GM10266 (cell line): ENCODE data around the gene SHMT2.

Experiments used
- DNase-seq: peaks from one replicate; pipeline ENCODE4 v3.0.0; 2012; ENCODE audit errors: extremely low spot score
- TF ChIP-seq, protein P1 (sequence below): IDR thresholded peaks from 2 replicates; pipeline ENCODE4 v1.5.1; 2012; ENCODE audit warnings: mild to moderate bottlenecking, low read depth; ENCODE audit not compliant: control insufficient read depth, insufficient read depth; ENCODE audit errors: missing control alignments

SHMT2 gene

DNA sequence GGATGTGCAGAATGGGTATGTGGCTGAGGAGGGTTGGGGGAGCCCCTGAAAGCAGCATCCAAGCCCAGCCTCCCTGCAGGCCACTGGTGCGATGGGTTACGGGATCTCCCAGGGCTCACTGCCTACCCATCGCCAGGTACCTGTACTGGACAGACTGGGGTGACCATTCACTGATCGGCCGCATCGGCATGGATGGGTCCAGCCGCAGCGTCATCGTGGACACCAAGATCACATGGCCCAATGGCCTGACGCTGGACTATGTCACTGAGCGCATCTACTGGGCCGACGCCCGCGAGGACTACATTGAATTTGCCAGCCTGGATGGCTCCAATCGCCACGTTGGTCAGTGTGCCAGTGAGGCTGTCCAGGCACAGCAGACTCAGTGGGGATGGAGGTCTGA is 31.2 kb upstream of the SHMT2 start:
- DNase-seq: no peak
- TF ChIP-seq, protein P1, sequence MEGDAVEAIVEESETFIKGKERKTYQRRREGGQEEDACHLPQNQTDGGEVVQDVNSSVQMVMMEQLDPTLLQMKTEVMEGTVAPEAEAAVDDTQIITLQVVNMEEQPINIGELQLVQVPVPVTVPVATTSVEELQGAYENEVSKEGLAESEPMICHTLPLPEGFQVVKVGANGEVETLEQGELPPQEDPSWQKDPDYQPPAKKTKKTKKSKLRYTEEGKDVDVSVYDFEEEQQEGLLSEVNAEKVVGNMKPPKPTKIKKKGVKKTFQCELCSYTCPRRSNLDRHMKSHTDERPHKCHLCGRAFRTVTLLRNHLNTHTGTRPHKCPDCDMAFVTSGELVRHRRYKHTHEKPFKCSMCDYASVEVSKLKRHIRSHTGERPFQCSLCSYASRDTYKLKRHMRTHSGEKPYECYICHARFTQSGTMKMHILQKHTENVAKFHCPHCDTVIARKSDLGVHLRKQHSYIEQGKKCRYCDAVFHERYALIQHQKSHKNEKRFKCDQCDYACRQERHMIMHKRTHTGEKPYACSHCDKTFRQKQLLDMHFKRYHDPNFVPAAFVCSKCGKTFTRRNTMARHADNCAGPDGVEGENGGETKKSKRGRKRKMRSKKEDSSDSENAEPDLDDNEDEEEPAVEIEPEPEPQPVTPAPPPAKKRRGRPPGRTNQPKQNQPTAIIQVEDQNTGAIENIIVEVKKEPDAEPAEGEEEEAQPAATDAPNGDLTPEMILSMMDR: no peak

DNA sequence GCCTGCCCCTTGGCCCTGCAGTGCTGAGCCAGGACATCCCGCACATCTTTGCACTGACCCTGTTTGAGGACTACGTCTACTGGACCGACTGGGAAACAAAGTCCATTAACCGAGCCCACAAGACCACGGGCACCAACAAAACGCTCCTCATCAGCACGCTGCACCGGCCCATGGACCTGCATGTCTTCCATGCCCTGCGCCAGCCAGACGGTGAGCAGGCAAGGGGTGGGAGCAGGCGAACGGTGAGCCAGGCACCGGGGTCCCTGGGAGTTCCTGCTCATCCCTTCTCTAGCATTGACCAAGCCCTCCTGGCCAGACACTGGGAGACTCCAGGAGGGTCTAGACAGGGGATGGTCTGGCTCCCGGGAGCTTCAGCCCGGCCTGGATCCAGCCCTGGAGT is 30.3 kb upstream of the SHMT2 start:
- TF ChIP-seq, protein P1: no peak
- no peak for DNase-seq

DNA sequence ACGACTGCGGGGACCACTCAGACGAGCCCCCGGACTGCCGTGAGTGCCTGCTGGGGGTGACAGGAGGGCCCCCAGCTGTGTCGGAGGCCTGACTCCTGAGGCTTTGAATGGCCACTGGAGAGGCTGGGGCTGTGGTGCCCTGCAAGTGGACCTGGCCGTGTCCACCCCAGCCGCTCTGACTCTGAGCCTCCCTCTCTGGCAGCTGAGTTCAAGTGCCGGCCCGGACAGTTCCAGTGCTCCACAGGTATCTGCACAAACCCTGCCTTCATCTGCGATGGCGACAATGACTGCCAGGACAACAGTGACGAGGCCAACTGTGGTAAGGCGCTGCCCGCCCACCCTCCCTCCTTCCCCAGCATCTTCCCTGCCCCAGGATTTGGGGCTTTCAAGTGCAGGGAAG is 29.0 kb upstream of the SHMT2 start:
- no peak for DNase-seq
- TF ChIP-seq, protein P1: no peak

DNA sequence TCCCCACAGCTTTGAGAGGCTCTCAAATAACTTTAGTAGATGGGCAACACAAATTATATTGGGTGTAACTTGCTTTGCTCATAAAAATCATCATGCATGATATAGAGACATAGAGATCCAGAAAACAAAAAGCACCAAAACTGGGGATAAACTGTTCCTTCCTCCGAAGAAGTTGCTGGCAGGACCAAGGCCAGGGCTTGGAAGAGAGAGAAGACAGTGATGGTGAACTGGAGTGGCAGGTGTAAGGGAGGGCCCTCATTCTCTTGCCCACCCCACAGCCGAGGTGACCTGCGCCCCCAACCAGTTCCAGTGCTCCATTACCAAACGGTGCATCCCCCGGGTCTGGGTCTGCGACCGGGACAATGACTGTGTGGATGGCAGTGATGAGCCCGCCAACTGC is 28.3 kb upstream of the SHMT2 start:
- DNase-seq: no peak
- TF ChIP-seq, protein P1: no peak

DNA sequence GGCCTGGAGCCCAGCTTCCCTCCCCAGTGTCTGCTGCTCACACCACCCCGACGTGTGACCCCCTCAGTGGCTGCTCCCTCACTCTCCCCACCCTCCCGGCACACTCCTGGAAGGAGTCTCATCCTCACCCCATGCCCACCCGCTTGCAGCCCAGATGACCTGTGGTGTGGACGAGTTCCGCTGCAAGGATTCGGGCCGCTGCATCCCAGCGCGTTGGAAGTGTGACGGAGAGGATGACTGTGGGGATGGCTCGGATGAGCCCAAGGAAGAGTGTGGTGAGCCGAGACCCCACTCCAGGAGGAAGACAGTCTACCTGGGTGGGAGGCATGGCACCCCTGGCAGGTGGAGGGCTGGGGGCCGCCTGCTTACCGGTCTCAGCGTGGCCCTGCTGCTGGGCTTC is 27.9 kb upstream of the SHMT2 start:
- TF ChIP-seq, protein P1: no peak

DNA sequence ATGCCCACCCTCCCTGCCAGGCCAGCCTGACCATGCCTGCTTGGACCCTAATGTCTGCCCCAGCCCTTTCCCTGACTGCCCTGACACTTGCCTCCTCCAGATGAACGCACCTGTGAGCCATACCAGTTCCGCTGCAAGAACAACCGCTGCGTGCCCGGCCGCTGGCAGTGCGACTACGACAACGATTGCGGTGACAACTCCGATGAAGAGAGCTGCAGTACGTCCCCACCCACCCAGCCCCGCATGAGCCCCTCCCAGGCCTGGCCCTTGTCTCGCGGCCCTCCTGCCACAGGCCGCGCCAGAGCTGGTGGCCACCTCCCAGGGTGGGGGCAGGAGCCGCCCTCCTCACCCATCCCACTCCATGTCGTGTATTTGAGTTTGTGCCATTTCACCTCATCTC is 27.2 kb upstream of the SHMT2 start:
- no peak for DNase-seq
- TF ChIP-seq, protein P1: no peak

More for the DNA sequence above, 27.9 kb upstream of the SHMT2 start:
- no peak for DNase-seq

DNA sequence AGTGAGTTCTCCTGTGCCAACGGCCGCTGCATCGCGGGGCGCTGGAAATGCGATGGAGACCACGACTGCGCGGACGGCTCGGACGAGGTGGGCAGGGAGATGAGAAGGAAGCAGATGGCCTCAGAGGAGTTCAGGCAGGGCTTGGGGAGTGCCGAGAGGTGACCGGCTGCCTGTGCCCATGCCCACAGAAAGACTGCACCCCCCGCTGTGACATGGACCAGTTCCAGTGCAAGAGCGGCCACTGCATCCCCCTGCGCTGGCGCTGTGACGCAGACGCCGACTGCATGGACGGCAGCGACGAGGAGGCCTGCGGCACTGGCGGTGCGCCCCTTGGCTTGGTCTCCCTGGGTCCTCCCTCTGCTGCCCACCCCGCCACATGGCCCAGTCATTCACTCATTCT is 26.3 kb upstream of the SHMT2 start:
- TF ChIP-seq, protein P1: no peak

DNA sequence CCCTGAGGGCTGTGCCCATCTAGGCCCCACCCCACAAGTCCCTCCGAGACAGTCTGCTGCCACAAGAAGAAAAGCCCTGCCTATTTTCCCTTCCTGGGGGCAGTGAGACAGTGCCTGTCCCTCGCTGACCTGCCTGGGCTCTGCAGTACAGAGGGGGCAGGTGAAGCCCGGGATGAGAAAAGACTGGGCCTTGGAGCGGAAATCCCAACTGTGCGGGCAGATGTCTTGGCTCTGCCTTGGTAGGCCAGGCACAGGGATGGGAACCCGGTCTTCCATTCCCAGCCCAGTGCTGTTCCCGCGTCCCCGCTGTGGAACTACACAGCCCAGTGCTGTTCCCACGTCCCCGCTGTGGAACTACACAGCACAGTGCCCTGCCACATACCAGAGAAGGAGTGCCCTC is 25.7 kb upstream of the SHMT2 start:
- no peak for DNase-seq
- TF ChIP-seq, protein P1: no peak

More for the DNA sequence above, 26.3 kb upstream of the SHMT2 start:
- no peak for DNase-seq
